ENCODE data around the gene STT3B. TPM values are rescaled to one million over a fixed set of nuclear protein-coding genes. Genes with fewer than 3 reads are reported as not detected.

STT3B gene
- total RNA-seq, 1 donor: 169 TPM

- no peaks in the 10 kb centered on the region for H3K9me3 ChIP-seq (ENCODE audit: low read depth, low read length)
- H3K27me3 ChIP-seq (ENCODE audit: insufficient read depth, low read length): no peaks in the 10 kb centered on the region
- peaks cover 37% of the 10 kb centered on the region for H3K4me1 ChIP-seq (ENCODE audit: insufficient read depth, low read length)
- peak overlapping the region; percentile 92 for H3K4me3 ChIP-seq (ENCODE audit: low read length)
These were observed 636 bp upstream of the STT3B start for GRCh38 chr3:31531992-31532586.

GRCh38 chr3:31533169-31534064, 692 bp downstream of the STT3B start:
- peak overlapping the region; percentile 92 for H3K4me3 ChIP-seq (ENCODE audit: low read length)
- H3K27me3 ChIP-seq (ENCODE audit: insufficient read depth, low read length): no peaks in the 10 kb centered on the region
- H3K9me3 ChIP-seq (ENCODE audit: low read depth, low read length): no peaks in the 10 kb centered on the region
- H3K4me1 ChIP-seq (ENCODE audit: insufficient read depth, low read length): peaks cover 40% of the 10 kb centered on the region

GRCh38 chr3:31534065-31534425, 1.3 kb downstream of the STT3B start:
- no peaks in the 10 kb centered on the region for H3K9me3 ChIP-seq (ENCODE audit: low read depth, low read length)
- H3K27me3 ChIP-seq (ENCODE audit: insufficient read depth, low read length): no peaks in the 10 kb centered on the region
- peaks cover 40% of the 10 kb centered on the region for H3K4me1 ChIP-seq (ENCODE audit: insufficient read depth, low read length)
- H3K4me3 ChIP-seq (ENCODE audit: low read length): peak overlapping the region; percentile 92

- Histone ChIP-seq H3K4me3 (ENCODE audit: low read length) (no peak overlapping the region), H3K9me3 (ENCODE audit: low read depth, low read length) (no peaks in the 10 kb centered on the region), H3K4me1 (ENCODE audit: insufficient read depth, low read length) (peaks cover 38% of the 10 kb centered on the region), H3K27me3 (ENCODE audit: insufficient read depth, low read length) (no peaks in the 10 kb centered on the region)
These were observed 3.8 kb downstream of the STT3B start for GRCh38 chr3:31536497-31536896.

GRCh38 chr3:31538801-31539200, 6.1 kb downstream of the STT3B start:
- H3K9me3 ChIP-seq (ENCODE audit: low read depth, low read length): no peaks in the 10 kb centered on the region
- peaks cover 48% of the 10 kb centered on the region for H3K4me1 ChIP-seq (ENCODE audit: insufficient read depth, low read length)
- H3K4me3 ChIP-seq (ENCODE audit: low read length): no peak overlapping the region
- H3K27me3 ChIP-seq (ENCODE audit: insufficient read depth, low read length): no peaks in the 10 kb centered on the region

- Histone ChIP-seq H3K4me1 (ENCODE audit: insufficient read depth, low read length) (peaks cover 47% of the 10 kb centered on the region), H3K9me3 (ENCODE audit: low read depth, low read length) (no peaks in the 10 kb centered on the region), H3K4me3 (ENCODE audit: low read length) (no peak overlapping the region), H3K27me3 (ENCODE audit: insufficient read depth, low read length) (no peaks in the 10 kb centered on the region)
These were observed 6.5 kb downstream of the STT3B start for GRCh38 chr3:31539275-31539674.

GRCh38 chr3:31541089-31541488, 8.4 kb downstream of the STT3B start:
- no peaks in the 10 kb centered on the region for H3K27me3 ChIP-seq (ENCODE audit: insufficient read depth, low read length)
- H3K4me1 ChIP-seq (ENCODE audit: insufficient read depth, low read length): peaks cover 44% of the 10 kb centered on the region
- H3K9me3 ChIP-seq (ENCODE audit: low read depth, low read length): no peaks in the 10 kb centered on the region
- no peak overlapping the region for H3K4me3 ChIP-seq (ENCODE audit: low read length)

GRCh38 chr3:31542246-31542645, 9.5 kb downstream of the STT3B start:
- Histone ChIP-seq H3K9me3 (ENCODE audit: low read depth, low read length) (no peaks in the 10 kb centered on the region), H3K27me3 (ENCODE audit: insufficient read depth, low read length) (no peaks in the 10 kb centered on the region), H3K4me3 (ENCODE audit: low read length) (no peak overlapping the region), H3K4me1 (ENCODE audit: insufficient read depth, low read length) (peaks cover 44% of the 10 kb centered on the region)

- Histone ChIP-seq H3K4me3 (ENCODE audit: low read length) (no peak overlapping the region), H3K4me1 (ENCODE audit: insufficient read depth, low read length) (peaks cover 51% of the 10 kb centered on the region), H3K27me3 (ENCODE audit: insufficient read depth, low read length) (no peaks in the 10 kb centered on the region), H3K9me3 (ENCODE audit: low read depth, low read length) (no peaks in the 10 kb centered on the region)
These were observed 10.7 kb downstream of the STT3B start for GRCh38 chr3:31543375-31543774.

- no peaks in the 10 kb centered on the region for H3K27me3 ChIP-seq (ENCODE audit: insufficient read depth, low read length)
- no peak overlapping the region for H3K4me3 ChIP-seq (ENCODE audit: low read length)
- no peaks in the 10 kb centered on the region for H3K9me3 ChIP-seq (ENCODE audit: low read depth, low read length)
- H3K4me1 ChIP-seq (ENCODE audit: insufficient read depth, low read length): peaks cover 48% of the 10 kb centered on the region
These were observed 11.9 kb downstream of the STT3B start for GRCh38 chr3:31544634-31545033.

GRCh38 chr3:31546162-31546561, 13.4 kb downstream of the STT3B start:
- Histone ChIP-seq H3K9me3 (ENCODE audit: low read depth, low read length) (no peaks in the 10 kb centered on the region), H3K4me1 (ENCODE audit: insufficient read depth, low read length) (peaks cover 50% of the 10 kb centered on the region), H3K27me3 (ENCODE audit: insufficient read depth, low read length) (no peaks in the 10 kb centered on the region), H3K4me3 (ENCODE audit: low read length) (no peak overlapping the region)

- Histone ChIP-seq H3K27me3 (ENCODE audit: insufficient read depth, low read length) (no peaks in the 10 kb centered on the region), H3K4me1 (ENCODE audit: insufficient read depth, low read length) (peaks cover 47% of the 10 kb centered on the region), H3K4me3 (ENCODE audit: low read length) (no peak overlapping the region), H3K9me3 (ENCODE audit: low read depth, low read length) (no peaks in the 10 kb centered on the region)
These were observed 14.0 kb downstream of the STT3B start for GRCh38 chr3:31546725-31547124.

- H3K9me3 ChIP-seq (ENCODE audit: low read depth, low read length): no peaks in the 10 kb centered on the region
- no peak overlapping the region for H3K4me3 ChIP-seq (ENCODE audit: low read length)
- H3K4me1 ChIP-seq (ENCODE audit: insufficient read depth, low read length): peaks cover 32% of the 10 kb centered on the region
- no peaks in the 10 kb centered on the region for H3K27me3 ChIP-seq (ENCODE audit: insufficient read depth, low read length)
These were observed 17.9 kb downstream of the STT3B start for GRCh38 chr3:31550452-31551251.

- Histone ChIP-seq H3K27me3 (ENCODE audit: insufficient read depth, low read length) (no peaks in the 10 kb centered on the region), H3K9me3 (ENCODE audit: low read depth, low read length) (no peaks in the 10 kb centered on the region), H3K4me3 (ENCODE audit: low read length) (no peak overlapping the region), H3K4me1 (ENCODE audit: insufficient read depth, low read length) (peaks cover 23% of the 10 kb centered on the region)
These were observed 18.9 kb downstream of the STT3B start for GRCh38 chr3:31551646-31552045.

- Histone ChIP-seq H3K4me1 (ENCODE audit: insufficient read depth, low read length) (peaks cover 19% of the 10 kb centered on the region), H3K27me3 (ENCODE audit: insufficient read depth, low read length) (no peaks in the 10 kb centered on the region), H3K9me3 (ENCODE audit: low read depth, low read length) (no peaks in the 10 kb centered on the region), H3K4me3 (ENCODE audit: low read length) (no peak overlapping the region)
These were observed 19.4 kb downstream of the STT3B start for GRCh38 chr3:31552103-31552502.

Data from mononuclear cell (primary cell).